GM23248 (cell line): ENCODE data around the gene TMIGD3.

Experiments used
- EZH2 ChIP-seq: fragments of 200-600 bp; sonication (generic); IDR thresholded peaks from 2 replicates; pipeline ENCODE4 v1.6.1; 2018; ENCODE audit warnings: antibody characterized with exemption, mild to moderate bottlenecking; ENCODE audit not compliant: insufficient read depth, poor library complexity, severe bottlenecking
- EZH2phosphoT487 ChIP-seq: fragments of 200-600 bp; sonication (generic); IDR thresholded peaks from 2 replicates; pipeline ENCODE4 v1.6.1; 2018; ENCODE audit warnings: antibody characterized with exemption, moderate library complexity, mild to moderate bottlenecking, low read depth; ENCODE audit not compliant: insufficient read depth

- TF ChIP-seq EZH2 (no peak), EZH2phosphoT487 (no peak)
Observed at GRCh38 chr1:111497592-111497991, 5.8 kb downstream of the TMIGD3 start.
